HG03457 (cell line): Measurements from ENCODE around the gene FAM3C.

Experiments used
- ATAC-seq: cut with Tn5 transposase; IDR thresholded peaks from one replicate; pipeline ENCODE4 v1.9.1; 2021; ENCODE audit warnings: moderate number of reproducible peaks; ENCODE audit not compliant: unreplicated experiment

The FAM3C gene

DNA sequence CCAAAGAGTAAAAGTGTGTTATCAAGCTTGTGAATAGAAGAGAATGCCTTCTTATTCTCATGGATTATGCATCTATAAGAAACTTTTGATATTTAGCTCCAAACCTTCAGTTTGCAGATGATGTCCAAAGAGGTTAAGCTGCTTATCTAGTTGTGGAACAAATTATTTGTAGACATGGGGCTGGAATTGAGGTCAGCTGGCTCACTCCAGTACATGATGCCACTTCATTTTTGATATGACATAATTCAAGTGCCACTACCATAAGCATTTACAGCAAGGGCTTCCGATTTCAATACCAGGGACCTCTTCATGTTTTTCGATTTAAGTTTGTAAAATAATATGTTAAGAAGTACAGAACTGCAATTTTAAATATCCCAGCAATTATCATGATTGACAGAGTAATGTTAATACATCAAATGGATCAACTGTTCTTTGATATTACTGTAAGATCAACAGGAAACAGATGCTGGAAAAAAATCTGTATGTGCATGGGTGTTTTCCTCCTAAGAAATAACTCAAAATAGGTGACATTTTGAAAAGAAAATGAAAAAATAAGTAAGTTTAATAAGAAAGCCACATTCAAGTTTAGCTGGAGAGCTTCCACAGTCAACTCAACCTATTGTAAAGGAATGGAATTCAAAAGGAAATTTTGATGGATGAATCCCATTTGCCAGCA lies 12.7 kb downstream of the FAM3C start:
- no peak for ATAC-seq

DNA sequence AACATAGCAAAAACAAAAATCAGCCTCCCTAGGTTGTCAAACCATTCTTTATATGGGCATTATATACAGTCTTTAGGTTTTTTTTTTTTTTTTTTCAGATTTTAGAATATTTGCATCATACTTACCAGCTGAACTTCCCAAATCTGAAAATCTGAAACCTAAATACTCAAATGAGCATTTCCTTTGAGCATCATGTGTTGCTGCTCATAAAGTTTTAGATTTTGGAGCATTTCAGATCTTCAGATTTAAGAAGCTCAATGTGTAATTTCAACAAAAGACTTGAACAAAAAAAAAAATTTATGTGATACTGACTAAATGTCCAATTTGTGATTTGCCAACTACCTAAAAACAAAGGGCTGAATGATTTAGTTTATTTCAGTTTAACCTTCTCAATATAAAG lies 13.6 kb downstream of the FAM3C start:
- ATAC-seq, result no peak

DNA sequence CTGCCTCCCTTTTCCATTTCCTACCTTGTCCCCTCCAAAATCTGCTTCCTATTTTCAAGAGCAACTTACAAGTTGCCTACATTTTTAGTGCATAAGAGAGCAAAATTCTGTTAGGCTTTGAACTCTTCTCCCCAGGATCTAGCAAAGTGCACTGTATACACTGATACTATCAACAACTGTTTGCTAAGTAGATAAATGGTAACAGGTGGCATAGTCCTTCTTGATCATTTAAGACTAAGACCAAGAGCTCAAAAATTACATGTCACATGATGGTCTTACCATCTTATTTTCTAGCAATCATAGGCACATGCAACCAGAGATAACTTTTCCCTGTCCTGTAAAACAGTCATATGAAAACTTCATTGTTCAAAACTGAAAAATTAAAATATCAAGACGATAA lies 16.2 kb downstream of the FAM3C start:
- no peak for ATAC-seq

DNA sequence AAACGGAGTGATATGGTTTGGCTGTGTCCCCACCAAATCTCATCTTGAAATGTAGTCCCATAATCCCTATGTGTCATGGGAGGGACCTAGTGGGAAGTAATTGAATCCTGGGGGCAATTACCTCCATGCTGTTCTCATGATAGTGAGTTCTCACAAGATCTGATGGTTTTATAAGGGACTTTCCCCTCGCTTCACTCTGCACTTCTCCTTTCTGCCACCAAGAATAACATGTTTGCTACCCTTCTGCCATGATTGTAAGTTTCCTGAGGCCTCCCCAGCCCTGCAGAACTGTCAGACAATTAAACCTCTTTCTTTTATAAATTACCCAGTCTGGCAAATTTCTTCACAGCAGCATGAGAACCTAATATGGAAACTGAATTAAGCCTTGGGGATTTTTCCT lies 19.1 kb downstream of the FAM3C start:
- no peak for ATAC-seq

DNA sequence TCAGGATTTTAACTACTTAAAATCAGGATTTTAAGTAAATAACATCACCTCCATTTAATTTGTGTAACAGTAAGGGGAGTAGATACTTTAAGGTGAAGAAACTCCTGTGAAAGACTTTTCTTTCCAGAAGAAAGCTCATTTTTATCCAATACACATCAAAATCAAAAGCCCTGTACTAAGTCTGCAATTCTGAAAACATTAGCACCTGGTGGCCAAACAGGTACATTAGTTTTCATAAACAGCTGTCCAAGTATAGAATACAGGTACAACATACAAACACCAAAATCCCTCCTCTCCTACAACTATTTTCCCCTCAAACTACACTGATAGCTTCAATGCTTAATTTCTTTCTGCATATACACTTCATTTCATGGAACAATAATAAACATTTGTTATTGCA lies 22.9 kb downstream of the FAM3C start:
- ATAC-seq, result no peak

DNA sequence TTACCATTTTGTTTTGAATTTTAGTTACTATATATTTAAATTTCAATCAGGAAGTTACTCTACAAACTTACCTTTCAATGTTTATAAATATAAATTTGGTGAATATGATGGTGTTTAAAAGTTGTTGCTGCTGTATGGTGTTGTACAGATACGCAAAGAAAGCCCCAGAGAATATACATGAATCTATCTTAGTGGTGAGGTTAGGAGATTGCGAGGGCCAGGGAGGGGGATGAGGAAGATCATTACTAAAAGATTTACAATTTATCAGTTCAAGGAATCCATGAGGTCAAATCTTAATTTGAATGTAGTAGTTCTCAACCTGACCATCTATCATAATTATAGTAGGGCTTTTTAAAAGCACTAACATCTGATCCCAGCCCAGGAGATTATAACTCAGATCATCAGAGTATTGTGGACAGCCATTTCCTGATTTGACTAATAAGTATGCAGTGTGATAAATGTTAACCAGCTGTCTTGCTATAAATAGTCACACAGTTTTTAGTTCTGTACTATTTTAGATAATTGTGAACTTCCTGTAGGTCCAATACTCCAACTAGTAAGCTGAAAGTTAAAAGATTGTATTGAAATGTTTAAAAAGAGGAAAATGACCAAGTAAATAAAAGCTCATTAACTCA lies 23.6 kb downstream of the FAM3C start:
- ATAC-seq, result peak; percentile 90

DNA sequence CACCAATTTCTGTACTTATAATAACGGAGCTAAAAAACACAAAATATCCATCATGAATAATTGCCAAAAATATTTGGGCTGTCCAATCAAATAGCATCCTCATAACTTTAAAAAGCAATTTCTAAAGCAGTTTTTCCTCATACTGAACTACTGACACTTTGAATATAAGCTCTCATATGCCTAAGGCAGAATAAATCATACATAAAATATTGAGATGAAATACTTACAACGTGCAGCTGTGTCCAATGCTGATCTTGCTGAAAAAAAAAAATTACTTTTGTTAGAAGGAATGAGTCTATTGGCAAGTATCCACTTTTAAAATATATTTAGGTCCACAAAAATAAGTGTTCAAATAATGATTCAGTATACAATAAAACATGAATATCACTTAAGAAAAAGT lies 24.2 kb downstream of the FAM3C start:
- ATAC-seq, result no peak

DNA sequence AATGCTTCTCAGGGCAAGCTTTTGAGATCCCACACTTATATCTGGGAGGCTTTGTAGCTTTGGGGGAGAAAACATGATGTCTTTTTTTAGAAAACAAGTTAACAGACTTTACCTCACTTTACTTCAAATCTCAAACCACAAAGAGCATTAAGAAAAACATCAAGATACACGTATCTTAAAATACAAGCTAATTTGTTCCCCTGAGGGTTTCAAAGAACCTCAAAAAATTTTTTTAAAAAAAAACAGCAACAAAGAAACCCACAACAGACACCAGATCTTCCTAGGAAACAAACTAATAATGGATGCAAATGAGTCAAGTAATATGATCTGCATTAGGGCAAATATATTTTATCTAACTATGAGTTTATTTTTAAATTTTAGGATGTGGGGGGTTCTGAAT lies 24.7 kb downstream of the FAM3C start:
- ATAC-seq, result no peak

DNA sequence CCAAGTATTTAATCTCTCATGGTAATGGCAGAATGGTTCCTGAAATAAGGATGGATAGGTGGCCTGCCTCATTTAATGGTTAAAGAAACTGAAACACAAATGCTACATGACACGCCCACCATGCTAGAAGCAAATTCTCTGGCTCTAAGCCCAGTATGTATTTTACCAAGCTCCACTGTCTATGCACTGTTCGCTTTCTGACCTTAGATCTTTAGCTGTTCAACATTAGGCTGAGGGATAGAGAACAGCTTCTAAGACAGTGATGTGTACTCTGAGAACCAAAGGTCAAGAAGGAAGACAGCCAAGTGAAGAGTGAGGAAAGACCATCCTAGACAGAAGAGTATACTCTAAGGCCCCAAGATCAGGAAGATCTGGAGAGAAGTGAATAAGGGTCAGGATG lies 26.6 kb downstream of the FAM3C start:
- peak; percentile 40 for ATAC-seq

DNA sequence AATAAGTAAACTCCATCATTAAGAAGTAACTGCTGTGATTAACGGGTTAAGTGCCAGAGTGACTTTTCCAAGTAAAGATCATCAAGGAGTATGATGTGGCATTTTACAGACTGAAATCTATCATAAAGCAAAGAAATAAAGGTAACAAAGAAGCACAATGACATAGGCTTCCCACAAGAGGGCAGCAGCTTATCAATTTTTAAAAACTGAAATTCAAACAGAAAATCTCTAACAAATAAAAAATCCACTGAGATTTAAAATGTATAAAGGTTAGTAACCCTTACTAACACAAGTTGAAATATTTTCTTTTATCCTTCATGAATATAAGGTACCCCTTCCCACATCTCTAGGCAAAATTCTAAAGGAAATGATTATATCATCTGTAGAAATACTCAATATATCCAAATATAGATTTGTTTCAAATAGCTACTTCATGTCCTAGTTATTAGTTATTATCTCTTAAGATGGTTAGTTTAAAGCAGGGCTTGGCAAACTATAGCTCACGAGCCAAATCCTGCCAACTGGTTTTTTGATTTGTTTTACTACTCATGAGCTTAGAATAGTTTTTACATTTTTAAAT lies 29.2 kb downstream of the FAM3C start:
- no peak for ATAC-seq

DNA sequence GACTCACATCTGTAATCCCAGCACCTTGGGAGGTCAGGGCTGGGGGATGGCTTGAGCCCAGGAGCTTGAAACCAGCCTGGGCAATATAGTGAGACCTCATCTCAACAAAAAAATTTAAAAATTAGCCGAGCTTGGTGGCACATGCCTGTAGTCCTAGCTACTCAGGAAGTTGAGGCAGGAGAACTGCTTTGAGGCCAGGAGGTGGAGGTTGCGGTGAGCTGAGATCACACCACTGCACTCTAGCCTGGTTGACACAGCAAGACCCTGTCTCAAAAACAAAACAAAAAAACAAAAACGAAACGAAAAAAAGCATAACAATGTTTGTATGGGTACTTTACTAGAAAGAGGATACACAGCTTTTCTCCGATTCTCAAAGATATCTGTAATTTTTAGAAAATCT lies 35.5 kb downstream of the FAM3C start:
- ATAC-seq, result no peak

DNA sequence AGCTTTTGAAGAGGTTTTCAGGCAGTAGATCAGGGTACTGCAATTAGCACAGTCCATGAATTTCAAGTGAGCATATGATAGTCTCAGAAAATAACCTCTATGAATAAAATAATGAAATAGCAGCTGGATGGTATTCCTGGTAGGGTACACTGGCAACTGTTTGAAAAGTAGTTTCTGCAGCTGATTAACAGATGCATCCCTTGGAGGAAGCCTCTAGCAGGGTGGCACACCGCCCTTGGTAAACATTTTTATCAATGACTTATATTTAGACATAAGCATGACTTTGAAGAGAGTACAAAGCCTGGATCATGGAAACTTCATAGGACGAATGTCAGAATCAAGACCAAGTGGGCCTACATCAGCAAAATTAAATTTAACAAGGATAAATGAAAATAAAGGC lies 40.5 kb downstream of the FAM3C start:
- no peak for ATAC-seq

DNA sequence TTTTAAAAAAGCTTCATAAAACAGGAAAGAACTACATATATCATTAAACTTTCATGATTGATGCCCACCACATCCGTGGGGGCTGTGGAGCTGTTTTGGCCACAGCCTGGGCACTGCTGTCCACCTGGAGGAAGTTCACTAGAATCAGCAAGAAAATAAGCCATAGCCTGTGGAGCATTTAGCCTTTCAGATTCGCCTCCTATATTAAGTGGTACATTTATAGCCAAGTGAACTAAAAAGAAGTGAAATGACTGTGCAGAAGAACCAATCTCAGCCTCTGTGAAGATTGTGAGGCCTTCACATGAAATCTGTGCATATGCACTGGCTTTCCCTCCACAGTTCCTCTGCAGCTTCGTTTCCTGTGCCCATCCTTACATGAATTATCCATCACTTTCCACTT lies 43.8 kb downstream of the FAM3C start:
- ATAC-seq, result no peak

DNA sequence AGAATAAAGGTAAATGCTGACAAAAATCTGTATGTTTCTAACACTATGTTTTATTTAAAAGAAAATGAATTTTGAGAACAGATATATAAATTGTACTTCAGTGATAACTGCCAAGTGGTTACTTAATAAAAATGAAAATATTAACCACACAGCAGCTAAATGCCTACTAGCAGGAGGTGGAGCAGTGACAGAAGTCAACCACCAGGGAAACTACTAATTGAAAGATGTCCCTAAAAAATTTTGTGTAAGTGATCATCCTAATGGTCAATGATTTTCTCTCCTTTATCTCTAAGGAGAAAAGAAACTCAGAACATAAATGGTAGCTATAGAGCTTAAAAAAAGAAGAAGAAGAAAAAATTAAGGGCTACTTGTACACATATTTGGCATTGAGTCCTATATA lies 44.4 kb downstream of the FAM3C start:
- ATAC-seq, result no peak

DNA sequence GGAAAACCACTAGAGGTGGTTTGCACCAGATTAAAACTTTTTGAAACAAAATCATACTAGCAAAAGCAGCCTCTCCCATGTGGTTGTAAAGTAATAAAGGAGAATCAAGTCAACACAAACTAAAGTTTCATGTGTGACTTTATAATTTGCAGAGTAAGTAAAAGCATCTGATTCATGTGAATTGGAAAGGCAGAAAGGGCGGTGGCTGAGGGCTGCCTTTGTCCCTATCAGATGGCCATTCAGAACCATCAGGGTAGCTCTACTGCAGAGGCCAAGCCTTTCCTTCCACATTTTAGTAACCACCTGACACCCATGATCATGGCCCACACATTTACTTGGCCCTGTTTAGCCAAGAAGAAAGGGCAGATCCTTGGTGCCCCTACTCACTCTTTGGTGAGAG lies 51.6 kb downstream of the FAM3C start:
- ATAC-seq, result no peak

DNA sequence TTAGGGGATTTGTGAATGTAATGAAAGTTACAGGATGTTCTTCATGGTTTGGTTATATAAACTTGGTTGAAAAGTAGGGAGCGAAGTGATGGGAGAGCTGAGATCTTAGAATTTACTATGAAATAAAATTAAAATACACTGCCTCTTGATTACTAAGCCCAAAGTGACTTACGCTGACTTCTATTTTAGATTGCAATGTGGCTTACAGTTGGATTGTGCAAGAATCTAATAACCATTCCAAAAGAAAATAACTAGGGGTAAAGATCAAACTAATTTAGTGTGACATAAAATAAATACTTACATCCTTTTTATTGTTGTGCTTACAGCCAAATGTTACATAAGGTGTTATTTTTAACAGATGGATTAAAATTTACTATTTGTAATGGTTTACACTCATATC lies 52.0 kb downstream of the FAM3C start:
- ATAC-seq, result no peak

DNA sequence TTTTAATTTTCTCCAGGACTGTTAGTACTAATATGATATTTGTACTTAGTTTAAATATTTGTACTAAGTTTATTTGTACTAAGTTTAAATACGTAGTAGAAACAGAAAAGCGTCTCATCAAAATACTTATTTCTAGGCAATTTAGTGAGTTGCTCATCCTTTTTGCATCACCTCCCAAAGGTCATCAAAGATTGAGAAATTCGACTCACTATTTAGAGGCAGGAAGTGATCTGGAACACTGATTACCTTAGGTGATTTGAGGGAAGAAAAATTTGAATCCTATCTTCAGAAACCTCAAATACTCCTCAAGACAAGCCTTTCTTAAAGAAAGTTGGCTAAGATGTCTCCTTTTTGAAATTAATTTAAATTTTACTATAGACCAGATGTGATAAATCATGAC lies 52.8 kb downstream of the FAM3C start:
- ATAC-seq, result no peak

DNA sequence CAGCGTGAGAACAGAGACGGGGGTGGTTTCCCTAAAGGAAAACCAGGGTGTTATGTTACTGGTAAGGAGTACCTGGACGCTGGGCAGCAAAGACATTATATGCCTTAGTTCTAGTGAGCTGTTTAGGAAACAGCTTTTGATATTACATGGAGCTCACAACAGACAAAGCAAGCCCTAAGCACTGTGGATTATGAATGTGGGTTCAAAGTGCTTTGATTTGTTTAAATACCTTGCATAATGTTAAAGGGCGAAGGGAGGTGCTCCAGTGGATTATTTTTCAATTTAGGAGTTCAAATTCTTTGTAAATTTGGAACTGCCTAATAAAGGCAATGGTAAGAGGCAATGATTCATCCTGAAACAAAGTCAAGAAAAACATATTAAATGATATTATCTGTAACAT lies 53.5 kb downstream of the FAM3C start:
- no peak for ATAC-seq

DNA sequence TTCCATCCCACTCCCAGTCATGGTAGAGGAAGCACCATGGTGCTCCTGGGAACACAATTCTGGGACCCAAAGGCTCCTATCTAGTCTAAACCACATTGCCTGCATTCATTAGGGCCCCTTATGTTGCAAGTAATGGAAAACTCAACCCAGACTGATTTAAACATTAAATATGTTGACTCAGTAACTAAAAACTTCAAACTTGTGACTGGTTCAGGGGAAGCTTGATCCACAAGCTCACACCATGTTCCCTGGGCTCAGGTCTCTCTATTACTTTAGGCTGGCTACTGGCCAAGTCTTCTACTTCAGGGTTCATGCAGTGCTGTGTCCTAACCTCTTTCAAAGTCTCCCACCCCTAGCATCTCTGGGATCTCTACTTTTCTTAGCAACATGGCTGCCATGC lies 54.2 kb downstream of the FAM3C start:
- ATAC-seq, result no peak

DNA sequence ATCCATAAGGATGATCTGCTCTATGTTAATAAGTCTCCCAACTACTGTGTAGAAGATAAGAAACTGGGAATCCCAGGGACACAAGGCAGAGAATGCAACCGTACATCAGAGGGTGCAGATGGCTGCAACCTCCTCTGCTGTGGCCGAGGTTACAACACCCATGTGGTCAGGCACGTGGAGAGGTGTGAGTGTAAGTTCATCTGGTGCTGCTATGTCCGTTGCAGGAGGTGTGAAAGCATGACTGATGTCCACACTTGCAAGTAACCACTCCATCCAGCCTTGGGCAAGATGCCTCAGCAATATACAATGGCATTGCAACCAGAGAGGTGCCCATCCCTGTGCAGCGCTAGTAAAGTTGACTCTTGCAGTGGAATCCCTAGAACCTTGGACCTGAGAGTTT lies 57.0 kb downstream of the FAM3C start:
- ATAC-seq, result no peak

DNA sequence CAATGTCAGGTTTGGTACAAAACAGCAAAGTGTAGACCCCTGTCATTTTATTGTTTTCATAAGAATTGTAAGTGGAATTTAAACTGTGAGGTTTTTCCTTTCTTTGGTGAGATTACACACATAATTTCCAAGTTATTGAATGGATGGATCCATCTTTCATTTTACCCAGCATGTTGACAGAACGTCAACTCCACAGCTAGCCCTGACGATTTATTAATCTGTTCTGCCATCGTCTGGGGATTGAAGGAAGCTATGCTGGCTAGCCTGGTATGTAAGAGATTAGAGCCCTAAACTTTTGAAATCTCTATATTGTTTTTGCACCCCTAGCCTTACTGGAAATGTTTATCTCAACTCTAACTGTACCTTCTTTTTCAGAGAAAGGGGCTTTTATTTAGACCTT lies 58.7 kb downstream of the FAM3C start:
- ATAC-seq, result no peak

DNA sequence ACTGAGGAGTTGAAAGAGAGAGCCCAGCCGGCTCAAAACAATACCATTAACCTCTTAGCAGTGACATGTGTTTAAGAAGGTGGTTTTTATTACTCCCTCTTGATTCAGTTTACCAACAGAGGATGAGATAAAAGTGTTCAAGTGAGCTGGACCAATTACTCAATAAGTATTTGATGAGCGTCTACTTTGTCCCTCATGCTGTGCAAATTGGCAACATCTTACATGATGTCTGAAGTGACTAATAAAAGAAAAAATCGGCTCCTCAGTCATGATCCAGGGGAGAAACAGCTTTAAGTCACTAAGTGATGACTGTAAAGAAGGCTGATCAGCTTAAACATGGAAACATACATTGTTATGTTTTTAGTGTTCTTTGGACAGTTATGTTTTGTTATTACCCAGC lies 59.5 kb downstream of the FAM3C start:
- ATAC-seq, result no peak
